GM20000 (cell line): ENCODE data around the gene KCND2.

Experiments
- DNase-seq: peaks from one replicate; pipeline ENCODE4 v3.0.0; 2012; ENCODE audit warnings: low spot score
- CTCF ChIP-seq: IDR thresholded peaks from 2 replicates; pipeline ENCODE4 v1.5.1; 2012; ENCODE audit warnings: mild to moderate bottlenecking, control low read depth; ENCODE audit errors: extremely low read depth, missing control alignments

The KCND2 gene

DNA sequence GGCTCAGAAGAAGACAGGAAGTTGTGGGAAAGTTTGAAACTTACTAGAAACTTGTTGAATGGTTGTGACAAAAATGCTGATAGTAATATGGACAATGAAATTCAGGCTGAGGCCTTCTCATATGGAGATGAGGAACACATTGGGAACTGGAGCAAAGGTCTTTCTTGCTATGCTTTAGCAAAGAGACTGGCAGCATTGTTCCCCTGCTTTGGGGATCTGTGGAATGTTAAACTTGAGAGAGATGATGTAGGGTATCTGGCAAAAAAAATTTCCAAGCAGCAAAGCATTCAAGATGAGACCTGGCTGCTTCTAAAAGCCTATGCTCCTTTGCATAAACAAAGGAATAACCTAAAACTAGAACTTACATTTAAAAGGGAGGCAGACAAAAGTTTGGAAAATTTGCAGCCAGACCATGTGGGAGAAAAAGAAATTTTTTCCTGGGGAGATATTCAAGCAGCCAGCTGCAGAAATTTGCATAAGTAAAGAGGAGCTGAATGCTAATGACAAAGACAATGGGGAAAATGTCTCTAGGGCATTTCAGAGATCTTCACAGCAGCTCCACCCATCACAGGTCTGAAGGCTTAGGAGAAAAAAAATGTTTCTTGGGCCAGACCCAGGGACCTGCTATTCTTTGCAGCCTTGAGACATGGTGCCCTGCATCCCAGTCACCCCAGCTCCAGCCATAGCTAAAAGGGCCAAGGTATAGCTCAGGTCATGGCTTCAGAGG, 16.5 kb upstream of the KCND2 start:
- TF ChIP-seq CTCF, result no peak
- DNase-seq, result no peak

DNA sequence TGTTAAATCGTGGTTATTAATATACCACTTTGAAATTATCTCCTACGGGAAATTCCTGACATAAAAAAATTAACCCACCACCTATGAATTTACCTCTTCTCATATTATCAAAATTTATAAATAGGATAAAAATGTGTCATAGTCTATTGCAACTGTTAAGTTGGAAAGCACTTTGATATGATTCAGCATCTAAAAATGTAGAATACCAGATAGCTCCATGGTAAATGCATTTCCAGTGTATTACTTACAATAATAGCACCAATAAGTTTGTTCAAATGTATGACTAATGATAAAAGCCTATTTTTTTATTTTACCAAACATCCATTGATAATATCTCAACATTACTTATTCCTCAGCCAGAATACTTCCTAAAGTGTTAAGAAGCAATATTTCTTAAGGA, 13.6 kb upstream of the KCND2 start:
- DNase-seq, result no peak

DNA sequence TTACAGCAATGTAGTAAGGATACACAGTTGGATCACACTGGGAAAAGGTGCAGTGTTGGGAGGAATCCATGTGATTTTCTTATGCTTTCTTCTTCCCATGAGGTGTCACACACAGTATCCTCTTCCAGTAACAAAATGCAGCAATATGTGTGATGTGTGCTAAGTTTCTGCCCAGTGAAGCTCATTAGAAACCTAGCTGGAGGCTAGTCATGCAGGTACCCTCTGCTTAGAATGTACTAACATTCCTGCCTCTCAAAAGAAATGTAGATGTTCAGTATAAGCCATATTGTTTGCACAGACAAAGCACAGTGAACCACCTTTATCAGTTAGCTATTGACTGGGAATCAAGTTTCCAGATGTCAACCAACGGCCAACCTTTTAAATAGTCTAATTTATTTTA, 12.9 kb upstream of the KCND2 start:
- no peak for TF ChIP-seq CTCF
- no peak for DNase-seq

More for the DNA sequence above, 13.6 kb upstream of the KCND2 start:
- no peak for TF ChIP-seq CTCF

GRCh38 chr7:120272261-120272660, 714 bp upstream of the KCND2 start:
- peak; percentile 78 for DNase-seq
- TF ChIP-seq CTCF, result peak; percentile 81

- peak; percentile 79 for DNase-seq
- TF ChIP-seq CTCF, result no peak
Measured at GRCh38 chr7:120273476-120273975, 551 bp downstream of the KCND2 start.

GRCh38 chr7:120274482-120274881, 1.5 kb downstream of the KCND2 start:
- no peak for TF ChIP-seq CTCF
- DNase-seq, result no peak

DNA sequence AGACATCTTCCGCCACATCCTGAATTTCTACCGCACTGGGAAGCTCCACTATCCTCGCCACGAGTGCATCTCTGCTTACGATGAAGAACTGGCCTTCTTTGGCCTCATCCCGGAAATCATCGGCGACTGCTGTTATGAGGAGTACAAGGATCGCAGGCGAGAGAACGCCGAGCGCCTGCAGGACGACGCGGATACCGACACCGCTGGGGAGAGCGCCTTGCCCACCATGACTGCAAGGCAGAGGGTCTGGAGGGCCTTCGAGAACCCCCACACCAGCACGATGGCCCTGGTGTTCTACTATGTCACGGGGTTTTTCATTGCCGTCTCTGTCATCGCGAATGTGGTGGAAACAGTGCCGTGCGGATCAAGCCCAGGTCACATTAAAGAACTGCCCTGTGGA, 1.9 kb downstream of the KCND2 start:
- no peak for TF ChIP-seq CTCF
- no peak for DNase-seq
